T-helper 17 cell (primary cell): ENCODE results near the gene TTC38. TPM values are rescaled to one million over a fixed set of nuclear protein-coding genes. Genes with fewer than 3 reads are reported as not detected.

Experiments used
- ATAC-seq: fragments of 150-1000 bp; cut with Tn5 transposase; 2 replicates; pipeline ENCODE4 v1.10.0; 2021; ENCODE audit warnings: mild to moderate bottlenecking, moderate library complexity
- DNase-seq, 3 donors: peaks; one replicate each; pipeline versions ENCODE4 v3.0.0 to v3.0.0-alpha.2; 2020 to 2021
- H3K9me3 ChIP-seq: one replicate; pipeline ENCODE4 v1.7.0; 2013; ENCODE audit warnings: low read length, mild to moderate bottlenecking; ENCODE audit not compliant: control insufficient read depth, poor library complexity, severe bottlenecking
- H3K27ac Mint-ChIP-seq: one replicate; pipeline ENCODE4 v1.8.0; 2022; ENCODE audit warnings: mild to moderate bottlenecking, moderate library complexity, mixed read lengths
- H3K27me3 Mint-ChIP-seq: one replicate; pipeline ENCODE4 v1.8.0; 2022; ENCODE audit warnings: mixed read lengths
- H3K36me3 Mint-ChIP-seq: one replicate; pipeline ENCODE4 v1.8.0; 2022; ENCODE audit warnings: low read depth, mixed read lengths
- H3K4me1 Mint-ChIP-seq: one replicate; pipeline ENCODE4 v1.8.0; 2022; ENCODE audit warnings: mild to moderate bottlenecking, mixed read lengths
- H3K4me3 Mint-ChIP-seq: one replicate; pipeline ENCODE4 v1.8.0; 2022; ENCODE audit warnings: mild to moderate bottlenecking, moderate library complexity, mixed read lengths
- total RNA-seq, 4 donors: library from RNA in 2 of 4; stranded (reverse) in 2 of 4; gene quantifications; one replicate each; pipeline ENCODE4 v1.2.3 and lab custom pipeline; 2022 to 2026

The TTC38 gene
- total RNA-seq, 2 donors from 2014 or later = 4.3 to 7.1 TPM

DNA sequence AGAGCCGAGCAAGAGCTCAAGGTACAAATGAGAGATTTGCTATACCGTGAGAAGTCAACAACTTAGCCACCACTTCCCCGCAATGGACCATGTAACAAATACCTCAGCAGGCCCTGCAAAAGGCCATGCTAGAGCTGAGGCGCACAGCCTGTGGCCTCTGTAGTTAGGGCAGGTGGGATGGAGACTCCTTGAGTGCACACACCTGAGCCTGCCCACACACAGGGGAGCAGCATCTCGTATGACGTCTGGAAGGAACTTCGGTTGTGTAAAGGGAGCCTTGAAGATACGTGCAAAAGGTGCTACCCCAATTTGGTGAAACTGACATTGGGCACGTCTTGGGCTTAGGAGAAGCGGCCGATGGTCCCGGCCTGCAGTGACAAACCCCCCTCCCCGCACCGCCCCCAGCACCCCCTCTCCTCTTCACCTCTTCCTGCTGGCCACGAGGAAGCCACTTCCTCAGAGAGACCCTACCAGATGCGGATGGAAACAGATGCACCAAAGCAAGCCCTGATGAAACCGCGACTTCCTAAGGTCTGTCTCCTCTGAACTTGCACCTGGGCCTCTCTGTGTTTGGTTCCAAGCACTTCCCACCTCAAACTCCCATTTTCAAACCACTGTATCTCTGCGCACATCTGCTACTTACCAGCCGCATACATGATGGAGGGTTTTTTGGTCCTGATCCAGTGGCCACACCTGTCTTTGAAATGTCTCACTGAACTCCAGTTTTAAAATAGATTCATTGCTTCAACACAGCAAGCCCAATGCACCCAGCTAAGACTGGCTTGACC lies 28.4 kb upstream of the TTC38 start:
- Mint-ChIP-seq H3K27me3 (no peaks in the 10 kb centered on the region), H3K4me3 (peak overlapping the region; percentile 19), H3K36me3 (peaks cover 6% of the 10 kb centered on the region), H3K27ac (no peak overlapping the region), H3K4me1 (peaks cover 7% of the 10 kb centered on the region)
- DNase-seq = no peak
- peak; percentile 30 for ATAC-seq
- no peaks in the 10 kb centered on the region for H3K9me3 ChIP-seq

- ATAC-seq = no peak
- Mint-ChIP-seq H3K4me1 (peaks cover 7% of the 10 kb centered on the region), H3K4me3 (no peak overlapping the region)
These were observed 27.7 kb upstream of the TTC38 start for GRCh38 chr22:46240073-46240472.

DNA sequence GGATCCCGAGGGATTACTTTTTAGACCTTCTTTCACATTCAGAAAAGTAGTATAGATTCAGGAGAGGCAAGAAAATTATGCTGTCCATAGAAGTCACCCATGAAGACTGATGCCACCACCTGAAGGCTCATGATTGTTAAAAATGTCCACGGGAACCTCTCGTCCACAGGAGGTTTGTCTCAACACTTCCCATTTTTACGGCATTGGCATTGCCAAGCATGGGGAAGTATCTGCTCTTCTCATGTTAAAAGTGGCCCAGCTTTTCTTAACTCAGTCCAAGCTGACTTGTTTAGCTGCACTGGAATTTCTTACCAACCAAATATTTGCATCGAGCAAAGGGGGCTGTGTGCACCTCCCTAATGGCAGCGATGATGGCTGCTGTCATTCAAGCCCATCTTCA lies 27.3 kb upstream of the TTC38 start:
- H3K36me3 Mint-ChIP-seq = peaks cover 3% of the 10 kb centered on the region

More at GRCh38 chr22:46240073-46240472, 27.7 kb upstream of the TTC38 start:
- no peak for DNase-seq
- no peaks in the 10 kb centered on the region for H3K27me3 Mint-ChIP-seq
- H3K27ac Mint-ChIP-seq = no peak overlapping the region
- no peaks in the 10 kb centered on the region for H3K9me3 ChIP-seq
- peaks cover 5% of the 10 kb centered on the region for H3K36me3 Mint-ChIP-seq

DNA sequence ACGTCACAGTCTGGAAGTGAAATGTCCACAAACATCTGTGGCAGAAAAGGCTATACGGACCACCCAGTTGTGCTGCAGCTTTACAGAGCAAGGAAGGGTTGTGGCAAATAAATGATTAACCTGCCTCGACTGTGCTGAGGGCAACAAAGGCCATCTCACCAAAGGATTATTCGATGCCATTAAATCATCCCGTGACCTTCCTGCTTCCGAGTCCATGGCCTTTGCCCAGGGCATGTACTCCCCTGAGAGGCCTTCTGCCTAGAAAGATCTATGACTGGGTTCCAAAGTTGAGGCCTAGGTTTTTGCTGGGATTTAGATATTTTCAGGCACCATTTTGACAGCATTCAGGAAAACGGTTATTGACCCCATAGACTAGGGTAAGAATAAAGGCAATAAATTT lies 26.9 kb upstream of the TTC38 start:
- H3K9me3 ChIP-seq = no peaks in the 10 kb centered on the region
- DNase-seq (no peak), ATAC-seq (no peak)
- Mint-ChIP-seq H3K4me1 (peaks cover 7% of the 10 kb centered on the region), H3K36me3 (peaks cover 3% of the 10 kb centered on the region), H3K27me3 (no peaks in the 10 kb centered on the region), H3K27ac (peak overlapping the region; percentile 29), H3K4me3 (no peak overlapping the region)

More for the DNA sequence above, 27.3 kb upstream of the TTC38 start:
- H3K4me1 Mint-ChIP-seq = peaks cover 7% of the 10 kb centered on the region
- H3K27ac Mint-ChIP-seq = no peak overlapping the region
- ATAC-seq = no peak
- no peak overlapping the region for H3K4me3 Mint-ChIP-seq
- H3K27me3 Mint-ChIP-seq = no peaks in the 10 kb centered on the region
- DNase-seq = no peak
- no peaks in the 10 kb centered on the region for H3K9me3 ChIP-seq

DNA sequence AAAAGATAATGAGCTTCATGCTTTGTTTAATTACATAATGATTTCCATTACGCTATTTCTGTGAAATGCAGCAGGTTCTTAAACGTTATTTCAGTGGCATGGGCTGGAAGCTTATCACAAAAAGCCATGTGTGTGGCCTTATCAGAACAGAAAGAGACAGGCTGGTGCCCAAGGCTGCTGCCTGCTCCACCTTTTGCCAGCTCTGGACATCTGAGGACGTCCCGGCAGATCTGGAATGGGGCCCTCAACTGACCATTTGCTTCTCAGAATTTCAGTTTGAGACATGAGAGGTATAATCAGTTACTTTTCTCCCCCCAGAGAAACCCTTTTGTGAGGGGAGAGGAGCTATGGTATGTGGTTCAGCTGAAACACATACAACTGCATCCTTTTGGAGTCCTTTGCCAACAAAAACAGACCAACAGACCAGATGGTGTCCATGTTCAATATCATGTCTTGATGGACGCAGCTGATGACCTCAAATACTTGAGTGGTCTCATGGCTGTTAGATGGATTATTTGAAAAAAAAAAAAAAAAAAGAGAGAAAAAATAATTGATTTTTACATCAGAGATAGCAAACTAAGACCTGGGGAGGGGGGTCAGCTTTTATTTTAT lies 26.3 kb upstream of the TTC38 start:
- H3K4me3 Mint-ChIP-seq = no peak overlapping the region
- H3K9me3 ChIP-seq = no peaks in the 10 kb centered on the region
- peaks cover 9% of the 10 kb centered on the region for H3K4me1 Mint-ChIP-seq
- DNase-seq = no peak
- H3K27me3 Mint-ChIP-seq = no peaks in the 10 kb centered on the region
- peak overlapping the region; percentile 29 for H3K27ac Mint-ChIP-seq
- no peak for ATAC-seq
- H3K36me3 Mint-ChIP-seq = peaks cover 3% of the 10 kb centered on the region

GRCh38 chr22:46242076-46242475 lies 25.7 kb upstream of the TTC38 start:
- H3K27me3 Mint-ChIP-seq = no peaks in the 10 kb centered on the region
- H3K4me3 Mint-ChIP-seq = no peak overlapping the region
- H3K36me3 Mint-ChIP-seq = peaks cover 3% of the 10 kb centered on the region
- DNase-seq (no peak), ATAC-seq (no peak)
- H3K9me3 ChIP-seq = no peaks in the 10 kb centered on the region
- H3K4me1 Mint-ChIP-seq = peaks cover 10% of the 10 kb centered on the region
- H3K27ac Mint-ChIP-seq = no peak overlapping the region

GRCh38 chr22:46244771-46245170 lies 23.0 kb upstream of the TTC38 start:
- H3K9me3 ChIP-seq = no peaks in the 10 kb centered on the region
- ATAC-seq (no peak), DNase-seq (no peak)
- Mint-ChIP-seq H3K4me1 (peaks cover 15% of the 10 kb centered on the region), H3K27me3 (no peaks in the 10 kb centered on the region), H3K27ac (no peak overlapping the region), H3K4me3 (no peak overlapping the region), H3K36me3 (peaks cover 3% of the 10 kb centered on the region)

DNA sequence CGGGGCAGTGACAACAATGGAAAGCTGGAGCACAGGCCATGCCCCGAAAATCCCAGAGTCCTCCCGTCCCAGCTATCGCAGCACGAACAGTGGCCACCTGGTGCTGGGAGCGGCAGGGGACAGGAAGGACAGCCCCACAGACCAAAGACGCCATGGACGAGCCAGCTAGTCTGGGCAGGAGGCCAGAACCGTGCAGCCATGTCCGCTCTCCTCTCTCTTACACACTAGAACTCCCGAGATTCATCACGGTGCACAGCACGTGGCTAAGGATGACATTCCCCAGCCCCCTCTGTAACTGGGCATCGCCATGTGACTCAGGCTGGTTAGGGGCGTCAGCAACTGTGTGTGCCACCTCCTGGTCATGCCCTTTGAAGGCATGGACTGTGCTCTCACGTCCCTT lies 22.3 kb upstream of the TTC38 start:
- H3K27ac Mint-ChIP-seq = no peak overlapping the region
- peaks cover 3% of the 10 kb centered on the region for H3K36me3 Mint-ChIP-seq
- DNase-seq (no peak), ATAC-seq (no peak)
- H3K4me3 Mint-ChIP-seq = no peak overlapping the region
- H3K9me3 ChIP-seq = no peaks in the 10 kb centered on the region
- H3K27me3 Mint-ChIP-seq = no peaks in the 10 kb centered on the region
- peaks cover 13% of the 10 kb centered on the region for H3K4me1 Mint-ChIP-seq

DNA sequence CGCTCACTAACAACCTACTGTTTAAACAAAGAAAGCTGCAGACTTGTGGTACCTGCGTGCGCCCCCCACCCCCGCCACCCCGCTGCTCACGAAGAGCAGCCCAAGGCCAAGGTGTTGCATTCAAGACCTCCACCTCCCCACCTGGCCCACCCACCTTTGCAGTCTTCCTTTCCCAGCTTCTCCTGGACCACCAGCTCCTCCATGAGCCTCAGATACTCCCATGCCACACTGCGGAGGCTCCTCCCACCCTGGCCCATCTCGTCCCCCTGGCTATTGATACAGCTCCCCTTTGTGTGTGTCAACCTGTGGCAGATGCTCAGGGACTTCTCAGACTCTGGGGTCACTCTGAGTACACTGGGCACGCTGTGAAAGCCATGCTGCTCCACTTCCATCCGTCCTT lies 21.6 kb upstream of the TTC38 start:
- Mint-ChIP-seq H3K27me3 (no peaks in the 10 kb centered on the region), H3K36me3 (peaks cover 3% of the 10 kb centered on the region), H3K4me1 (peaks cover 14% of the 10 kb centered on the region), H3K27ac (no peak overlapping the region), H3K4me3 (no peak overlapping the region)
- DNase-seq (no peak), ATAC-seq (no peak)
- H3K9me3 ChIP-seq = no peaks in the 10 kb centered on the region

DNA sequence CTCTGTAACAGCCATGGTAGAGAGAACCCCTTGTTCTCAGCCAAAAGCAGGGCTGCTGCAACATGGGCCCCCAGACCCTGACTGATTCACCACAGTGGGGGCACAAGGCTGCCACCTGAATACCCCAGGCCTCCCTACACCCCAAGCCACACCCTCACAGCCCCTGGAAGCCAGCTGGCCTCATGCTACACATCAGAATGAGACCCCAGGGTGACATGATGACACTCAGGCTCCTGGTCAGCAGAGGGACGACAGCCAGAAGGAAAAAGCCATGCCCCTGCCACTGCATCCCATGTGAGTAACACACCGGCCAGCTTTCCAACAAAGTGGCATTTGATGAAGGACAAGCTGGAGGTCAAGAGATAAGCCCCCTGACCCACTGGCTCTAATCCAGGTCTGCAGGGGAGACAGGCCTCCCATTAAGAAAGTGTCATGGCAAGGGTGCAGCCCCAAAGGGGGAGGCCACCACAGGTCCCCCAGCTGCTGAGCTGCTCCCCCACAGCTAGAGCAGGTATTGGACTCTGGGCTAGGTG lies 20.3 kb upstream of the TTC38 start:
- H3K36me3 Mint-ChIP-seq = peaks cover 3% of the 10 kb centered on the region
- no peaks in the 10 kb centered on the region for H3K9me3 ChIP-seq
- DNase-seq (no peak), ATAC-seq (no peak)
- H3K27ac Mint-ChIP-seq = no peak overlapping the region
- no peak overlapping the region for H3K4me3 Mint-ChIP-seq
- peaks cover 21% of the 10 kb centered on the region for H3K4me1 Mint-ChIP-seq
- no peaks in the 10 kb centered on the region for H3K27me3 Mint-ChIP-seq

DNA sequence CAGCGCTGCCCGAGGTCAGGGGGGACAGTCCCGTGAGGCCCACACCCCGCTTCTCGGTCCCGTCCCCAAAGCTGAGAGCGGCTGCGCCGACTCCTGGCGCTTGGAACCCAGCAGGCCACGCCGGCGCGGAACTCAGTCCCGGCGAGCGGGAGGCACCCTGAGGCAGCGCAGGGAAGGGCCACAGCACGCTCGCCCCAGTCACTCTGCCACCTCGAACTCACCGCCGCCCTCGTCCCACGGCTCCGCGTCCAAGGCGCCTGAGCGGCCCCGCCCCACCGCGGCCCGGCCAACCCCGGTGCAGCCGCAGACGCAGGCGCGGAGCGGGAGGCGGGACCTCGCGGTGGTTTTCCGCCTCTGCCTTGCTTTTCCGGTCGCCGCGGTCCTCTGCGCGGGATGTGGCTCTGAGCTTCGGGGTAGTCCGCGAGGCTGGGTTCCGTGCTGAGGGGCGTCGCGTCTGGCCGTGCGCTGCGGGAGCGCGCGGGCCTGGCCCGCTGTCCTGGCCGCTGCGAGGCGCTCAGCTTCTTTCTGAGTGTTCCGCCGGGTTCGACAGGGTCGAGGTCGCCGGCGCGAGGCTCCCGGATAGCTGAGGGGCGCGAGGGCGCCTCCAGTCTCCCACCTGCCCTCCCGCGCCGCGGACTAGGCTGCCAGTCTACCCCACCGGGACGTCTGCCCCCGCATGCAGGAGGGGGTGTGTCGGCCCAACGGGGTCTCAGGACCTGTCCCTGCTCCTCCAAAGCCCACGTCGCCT lies 17.6 kb upstream of the TTC38 start, which contains the start of gene CDPF1:
Gene CDPF1, minus strand, starts transcription at position 259 of the 748 bp plus-strand sequence. CDS start 2,009 bp downstream, outside the sequence.
- peaks cover 25% of the 10 kb centered on the region for H3K4me1 Mint-ChIP-seq
- H3K36me3 Mint-ChIP-seq = no peaks in the 10 kb centered on the region
- no peaks in the 10 kb centered on the region for H3K9me3 ChIP-seq
- peak; percentile 86 to 87 (median 87) for DNase-seq
- peak within 1 kb of the TSS; percentile 84 for H3K27ac Mint-ChIP-seq
- no peaks in the 10 kb centered on the region for H3K27me3 Mint-ChIP-seq
- H3K4me3 Mint-ChIP-seq = peak within 1 kb of the TSS; percentile 93
- peak; percentile 95 for ATAC-seq

GRCh38 chr22:46250783-46251125 lies 17.1 kb upstream of the TTC38 start:
- DNase-seq = no peak
- no peaks in the 10 kb centered on the region for H3K9me3 ChIP-seq
- Mint-ChIP-seq H3K4me1 (peaks cover 25% of the 10 kb centered on the region), H3K4me3 (peak overlapping the region; percentile 93), H3K27me3 (no peaks in the 10 kb centered on the region), H3K27ac (peak overlapping the region; percentile 84), H3K36me3 (no peaks in the 10 kb centered on the region)
- peak; percentile 1 for ATAC-seq

GRCh38 chr22:46251266-46251665 lies 16.5 kb upstream of the TTC38 start:
- DNase-seq = no peak
- Mint-ChIP-seq H3K27me3 (no peaks in the 10 kb centered on the region), H3K27ac (peak overlapping the region; percentile 84), H3K36me3 (no peaks in the 10 kb centered on the region), H3K4me3 (peak overlapping the region; percentile 93), H3K4me1 (peaks cover 25% of the 10 kb centered on the region)
- ATAC-seq = no peak
- no peaks in the 10 kb centered on the region for H3K9me3 ChIP-seq
